Measurements from ENCODE around the gene EPC1.

- TF ChIP-seq CHD2 (IDR thresholded peaks at IDR 0.05; ENCODE audit: low read length, partially characterized antibody) (no peak), CTCF (IDR thresholded peaks at IDR 0.05) (peak; percentile 66), ELF1 (IDR thresholded peaks at IDR 0.05) (no peak), USF1 (IDR thresholded peaks at IDR 0.05; ENCODE audit: borderline replicate concordance, low read depth) (no peak), TEAD4 (IDR thresholded peaks at IDR 0.05; ENCODE audit: borderline replicate concordance, insufficient read depth) (no peak), FOXJ3 (CRISPR knock-in tag; IDR thresholded peaks at IDR 0.05) (no peak), RCOR1 (IDR thresholded peaks at IDR 0.05; ENCODE audit: low read length) (no peak), EZH2phosphoT487 (IDR thresholded peaks at IDR 0.05; ENCODE audit: borderline replicate concordance, low read depth) (no peak), ZBTB33 (IDR thresholded peaks at IDR 0.05; ENCODE audit: borderline replicate concordance, low read depth) (no peak), MAX (IDR thresholded peaks at IDR 0.05; ENCODE audit: low read depth) (0 out of 2 replicates have a peak, but pooled peaks have one; percentile 24)
These were observed 30.7 kb upstream of the EPC1 start for GRCh38 chr10:32377458-32378259.

Measured in SK-N-SH (cell line).